GM13976 (cell line): ENCODE measurements around the gene ZHX3.

Experiments used
- DNase-seq: peaks from one replicate; pipeline ENCODE4 v3.0.0; 2012; ENCODE audit warnings: low spot score
- CTCF ChIP-seq: IDR thresholded peaks from 2 replicates; pipeline ENCODE4 v1.5.1; 2012; ENCODE audit warnings: borderline replicate concordance, mild to moderate bottlenecking; ENCODE audit not compliant: insufficient read depth; ENCODE audit errors: extremely low read depth, missing control alignments, control extremely low read depth
- in situ Hi-C: fragments of 300-500 bp; cut with MboI; formaldehyde crosslinking; loops from one replicate; pipeline ENCODE4 v1.12.0; 2022; ENCODE audit warnings: low sequenced_read_pairs, mixed read lengths, inconsistent platforms; ENCODE audit not compliant: unreplicated experiment

ZHX3 gene

GRCh38 chr20:41218466-41218865 is 99.1 kb downstream of the ZHX3 start:
- in situ Hi-C loops = no loop called here
- no peak for TF ChIP-seq CTCF
- no peak for DNase-seq

DNA sequence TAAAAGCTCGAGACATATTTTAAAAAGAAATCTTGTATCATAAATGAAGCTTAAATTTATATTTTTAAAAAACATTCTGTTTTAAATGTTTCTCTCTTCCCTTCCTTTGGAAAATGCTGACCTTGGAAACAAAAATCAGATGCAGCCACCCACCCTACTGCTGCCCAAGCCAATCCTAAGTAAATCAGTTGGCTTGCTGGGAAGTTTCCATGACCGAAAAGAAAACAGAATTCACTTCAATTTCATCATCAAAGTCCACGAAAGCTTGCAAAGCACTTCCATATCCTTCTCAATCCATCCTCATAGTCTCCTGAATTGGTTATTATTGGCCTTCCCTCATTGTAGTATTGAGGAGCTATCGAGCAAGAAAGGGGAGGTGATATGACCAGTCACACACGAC is 100.1 kb downstream of the ZHX3 start:
- TF ChIP-seq CTCF = no peak
- in situ Hi-C loops = no loop called here
- DNase-seq = no peak

GRCh38 chr20:41214666-41215065 is 102.9 kb downstream of the ZHX3 start:
- no peak for TF ChIP-seq CTCF
- in situ Hi-C loops = no loop called here
- no peak for DNase-seq

- in situ Hi-C loops = no loop called here
- no peak for DNase-seq
- TF ChIP-seq CTCF = no peak
Measured at GRCh38 chr20:41214202-41214601, 103.3 kb downstream of the ZHX3 start.

DNA sequence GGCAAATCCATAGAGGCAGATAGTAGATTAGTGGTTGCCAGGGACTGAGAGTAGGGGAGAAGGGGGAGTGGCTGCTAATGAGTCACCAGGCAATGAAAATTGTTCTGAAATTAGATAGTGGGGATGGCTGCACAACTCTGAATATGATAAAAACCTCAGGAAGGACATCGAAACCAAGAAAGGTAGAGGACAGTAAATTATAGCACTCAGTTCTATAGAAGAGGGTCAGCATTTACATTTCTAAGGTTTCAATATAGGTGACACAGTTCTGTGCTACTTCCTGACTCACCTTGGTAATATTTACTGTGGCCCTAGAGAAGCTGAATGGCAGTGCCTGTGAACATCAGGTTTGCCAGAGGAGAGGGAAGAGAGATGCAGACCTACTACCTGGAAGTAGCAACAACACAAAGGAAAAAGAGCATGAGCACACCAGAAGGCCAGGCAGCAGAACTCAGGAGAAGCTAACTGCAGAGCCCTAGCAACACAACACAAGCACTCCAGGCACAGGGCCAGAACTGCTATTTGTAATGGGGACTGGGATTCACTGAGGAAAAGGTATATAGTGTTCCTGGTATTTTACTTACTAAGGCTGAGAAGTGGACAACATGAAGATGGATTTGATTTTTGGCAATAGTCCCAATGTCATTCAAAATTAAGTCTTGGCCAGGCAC is 104.2 kb downstream of the ZHX3 start:
- in situ Hi-C loops = no loop called here
- DNase-seq = no peak
- no peak for TF ChIP-seq CTCF

- DNase-seq = no peak
- TF ChIP-seq CTCF = no peak
- in situ Hi-C loops = no loop called here
Measured at GRCh38 chr20:41205313-41205712, 112.2 kb downstream of the ZHX3 start.
